Transverse colon (tissue), 3 donors: ENCODE data around the gene TREX2.

Experiments used
- CTCF ChIP-seq, 5 experiments: fragments of 200-600 bp in 3 of 5; fragments of 450-650 bp in 2 of 5; sonication (generic) in 3 of 5; IDR thresholded peaks; 1 replicate in 2 of 5; 2 replicates in 3 of 5; pipeline ENCODE4 v1.5.1; 2016 to 2017; ENCODE audit warnings: antibody characterized with exemption in 5 of 5, inconsistent platforms in 3 of 5, mild to moderate bottlenecking in 2 of 5, moderate library complexity in 1 of 5
- POLR2A ChIP-seq: fragments of 450-650 bp; IDR thresholded peaks from one replicate; pipeline ENCODE4 v1.6.1; 2016; ENCODE audit warnings: antibody characterized with exemption, mild to moderate bottlenecking, moderate library complexity

GRCh38 chrX:153457136-153457825 is 11.4 kb upstream of the TREX2 start:
- TF ChIP-seq CTCF (IDR thresholded peaks at IDR 0.05) = no peak
- TF ChIP-seq POLR2A = no peak
